ENCODE measurements around the gene MMP2. TPM values are rescaled to one million over a fixed set of nuclear protein-coding genes. Genes with fewer than 3 reads are reported as not detected.

MMP2 gene
- 14.2 and 73.8 TPM in 2 replicates for total RNA-seq

DNA sequence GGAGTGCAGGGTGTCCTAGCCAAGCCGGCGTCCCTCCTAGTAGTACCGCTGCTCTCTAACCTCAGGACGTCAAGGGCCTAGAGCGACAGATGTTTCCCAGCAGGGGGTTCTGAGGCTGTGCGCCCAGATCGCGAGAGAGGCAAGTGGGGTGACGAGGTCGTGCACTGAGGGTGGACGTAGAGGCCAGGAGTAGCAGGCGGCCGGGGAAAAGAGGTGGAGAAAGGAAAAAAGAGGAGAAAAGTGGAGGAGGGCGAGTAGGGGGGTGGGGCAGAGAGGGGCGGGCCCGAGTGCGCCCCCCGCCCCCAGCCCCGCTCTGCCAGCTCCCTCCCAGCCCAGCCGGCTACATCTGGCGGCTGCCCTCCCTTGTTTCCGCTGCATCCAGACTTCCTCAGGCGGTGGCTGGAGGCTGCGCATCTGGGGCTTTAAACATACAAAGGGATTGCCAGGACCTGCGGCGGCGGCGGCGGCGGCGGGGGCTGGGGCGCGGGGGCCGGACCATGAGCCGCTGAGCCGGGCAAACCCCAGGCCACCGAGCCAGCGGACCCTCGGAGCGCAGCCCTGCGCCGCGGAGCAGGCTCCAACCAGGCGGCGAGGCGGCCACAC is at the start of gene MMP2:
TSS of gene MMP2 (plus strand) at position 372 of the 603 bp plus-strand sequence. CDS start 282 bp downstream, outside the sequence.

DNA sequence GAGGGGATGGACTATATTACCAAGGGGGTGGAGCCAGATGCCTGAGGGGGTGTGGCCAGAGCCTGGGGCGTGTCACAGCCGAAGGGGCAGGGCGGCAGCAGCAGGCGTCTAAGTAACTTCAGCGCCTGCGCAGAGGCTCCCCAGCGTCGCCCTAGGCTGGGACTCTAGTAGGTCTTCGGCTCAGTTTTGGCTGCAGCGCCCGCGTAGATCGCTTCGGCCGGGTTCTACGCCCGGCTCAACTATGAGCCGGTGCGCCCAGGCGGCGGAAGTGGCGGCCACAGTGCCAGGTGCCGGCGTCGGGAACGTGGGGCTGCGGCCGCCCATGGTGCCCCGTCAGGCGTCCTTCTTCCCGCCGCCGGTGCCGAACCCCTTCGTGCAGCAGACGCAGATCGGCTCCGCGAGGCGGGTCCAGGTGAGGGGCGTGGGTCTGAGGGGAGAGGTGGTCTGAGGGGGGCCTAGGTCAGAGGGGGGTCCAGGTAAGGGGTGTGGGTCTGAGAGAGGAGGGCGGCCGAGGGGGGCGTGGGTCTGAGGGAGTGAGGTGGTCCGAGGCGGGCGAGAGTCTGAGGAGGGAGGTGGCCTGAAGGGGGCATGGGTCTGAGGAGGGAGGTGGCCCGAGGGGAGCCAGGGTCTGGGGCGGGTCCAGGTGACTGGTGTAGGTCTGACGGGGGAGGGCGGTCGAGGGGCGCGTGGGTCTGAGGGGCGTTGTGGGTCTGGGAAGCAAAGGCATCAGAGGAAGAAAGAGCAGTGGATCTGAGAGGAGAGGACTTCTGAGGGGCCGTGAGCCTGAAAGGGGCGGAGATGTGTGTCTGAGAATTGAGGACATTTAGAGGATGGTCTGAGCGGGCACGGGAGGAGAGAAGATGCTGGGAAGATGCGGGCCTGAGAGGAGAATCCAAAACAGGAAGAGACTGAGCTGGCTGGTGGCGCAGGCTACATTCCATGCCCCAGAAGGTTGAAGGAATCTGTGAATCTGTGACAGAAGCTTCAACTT is 30.2 kb downstream of the MMP2 start, which contains the start of gene LPCAT2:
TSS of gene LPCAT2 (plus strand) at position 132 of the 991 bp plus-strand sequence. CDS start at position 242, 110 bp downstream.

Other genes starting within 250 kb of the MMP2 start
- gene IRX6, start 155.0 kb upstream of the MMP2 start, total RNA-seq, result not detected in 2 replicates
- gene LPCAT2, start 29.9 kb downstream of the MMP2 start, total RNA-seq, result 23.9 and 24.3 TPM in 2 replicates
- gene CAPNS2, start 87.5 kb downstream of the MMP2 start, total RNA-seq, result 0.81 and 2.2 TPM in 2 replicates
- gene SLC6A2, start 176.8 kb downstream of the MMP2 start, total RNA-seq, result 0.38 TPM in 1 of 2 replicates, not detected in the other

Data from bladder microvascular endothelial cell (primary cell).